H7 (cell line): ENCODE measurements around the gene TMCO6. TPM values are rescaled to one million over a fixed set of nuclear protein-coding genes. Genes with fewer than 3 reads are reported as not detected.
"Not testable (repeated sequence)": the region's sequence is repeated elsewhere in the genome, so short reads cannot be mapped to it uniquely, and the experiment has no call there.

Experiments
- DNase-seq: peaks from one replicate; pipeline ENCODE4 v3.0.0; 2012
- H3K27me3 ChIP-seq: 2 replicates; pipeline ENCODE4 v1.6.0; 2011; ENCODE audit warnings: mild to moderate bottlenecking, low read length; ENCODE audit not compliant: control insufficient read depth, insufficient read depth
- H3K36me3 ChIP-seq: replicated peaks from 2 replicates; pipeline ENCODE4 v1.5.1; 2011; ENCODE audit warnings: low read length; ENCODE audit not compliant: control insufficient read depth, insufficient read depth
- H3K4me3 ChIP-seq: 2 replicates; pipeline ENCODE4 v1.5.1; 2011; ENCODE audit warnings: low read depth, mild to moderate bottlenecking, control low read depth, low read length, moderate library complexity; ENCODE audit not compliant: insufficient read depth
- total RNA-seq: library from RNA; depleted of rRNA; stranded (reverse); fragments of >200 nt; shearing (Covaris generic); gene quantifications from 2 replicates; pipeline ENCODE4 v1.2.3, GENCODE V29; 2014

The TMCO6 gene
- total RNA-seq, 1 experiment from 2014 or later = 27.1 TPM

DNA sequence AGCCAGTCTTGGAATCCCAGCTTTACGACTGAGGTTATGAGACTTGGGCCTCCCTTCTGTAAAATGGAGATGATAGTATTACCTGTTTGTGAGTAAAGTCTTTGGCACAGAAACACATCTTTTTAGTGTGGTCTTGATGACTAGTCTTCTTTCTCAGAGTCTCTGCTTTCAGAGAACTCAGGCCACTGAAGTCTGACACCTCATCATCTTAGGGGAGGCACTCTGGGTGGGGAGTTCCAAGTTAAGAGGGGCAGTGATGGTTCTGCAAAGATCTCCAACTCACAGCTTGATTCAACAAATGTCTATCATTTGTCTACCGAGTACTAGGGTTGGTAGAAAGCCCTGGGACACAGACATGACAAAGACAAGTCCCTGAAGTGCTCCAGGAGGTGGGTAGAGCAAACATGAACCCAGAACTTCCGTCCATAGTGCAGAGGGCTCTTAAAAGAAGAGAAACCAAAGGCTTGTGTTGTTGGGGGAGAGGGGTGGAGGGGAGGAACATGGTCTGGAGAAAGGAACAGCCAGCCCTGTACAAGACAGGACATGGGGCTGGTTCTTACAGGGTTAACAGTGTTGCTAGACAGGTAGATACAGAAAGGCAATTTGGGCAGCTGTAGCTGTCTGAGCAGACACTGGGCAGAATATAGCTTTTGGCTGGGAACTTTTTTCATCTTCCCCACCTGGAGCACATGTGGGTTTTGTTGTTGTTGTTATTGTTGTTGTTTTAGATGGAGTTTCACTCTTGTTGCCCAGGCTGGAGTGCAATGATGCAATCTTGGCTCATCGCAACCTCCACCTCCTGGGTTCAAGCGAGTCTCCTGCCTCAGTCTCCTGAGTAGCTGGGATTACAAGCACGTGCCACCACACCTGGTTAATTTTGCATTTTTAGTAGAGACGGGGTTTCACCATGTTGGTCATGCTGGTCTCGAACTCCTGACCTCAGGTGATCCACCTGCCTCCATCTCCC lies 3.7 kb upstream of the TMCO6 start:
- no peak for DNase-seq
- Histone ChIP-seq H3K4me3 (no peak overlapping the region), H3K36me3 (no peaks in the 10 kb centered on the region), H3K27me3 (peaks cover 30% of the 10 kb centered on the region)

DNA sequence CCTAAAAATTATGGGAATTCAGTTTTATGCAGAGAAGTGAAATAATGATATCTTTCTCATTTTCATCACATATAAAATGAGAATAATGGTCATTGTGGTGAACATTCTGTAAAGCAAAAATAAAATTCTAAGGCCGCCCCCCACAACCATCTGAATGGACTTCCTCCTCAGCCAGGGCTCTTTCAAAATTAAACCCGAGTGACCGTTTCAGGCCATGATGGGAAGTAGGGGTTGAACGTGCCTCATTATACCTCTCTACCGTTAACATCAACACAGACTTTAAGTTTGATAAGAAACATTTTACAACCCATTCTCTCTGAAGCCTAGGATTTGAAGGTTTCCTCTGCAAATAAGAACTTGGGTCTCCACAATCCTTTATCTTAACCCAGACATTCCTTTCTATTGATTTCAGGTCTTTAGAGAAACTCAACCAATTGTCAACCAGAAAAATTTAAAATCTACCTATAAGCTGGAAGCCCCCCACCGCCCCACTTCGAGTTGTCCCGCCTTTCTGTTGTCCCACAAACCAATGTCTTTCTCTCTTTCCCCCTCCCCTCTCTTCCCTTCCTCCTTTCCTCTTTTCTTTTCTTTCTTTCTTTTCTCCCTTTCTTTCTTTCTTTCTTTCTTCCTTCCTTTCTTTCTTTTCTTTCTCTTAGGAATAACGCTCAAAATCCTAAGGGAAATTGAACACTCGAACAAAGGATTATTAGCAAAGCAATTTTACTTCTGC lies 1.7 kb upstream of the TMCO6 start:
- DNase-seq = no peak
- H3K27me3 ChIP-seq = peaks cover 10% of the 10 kb centered on the region
- H3K4me3 ChIP-seq = no peak overlapping the region
- H3K36me3 ChIP-seq = peaks cover 4% of the 10 kb centered on the region

DNA sequence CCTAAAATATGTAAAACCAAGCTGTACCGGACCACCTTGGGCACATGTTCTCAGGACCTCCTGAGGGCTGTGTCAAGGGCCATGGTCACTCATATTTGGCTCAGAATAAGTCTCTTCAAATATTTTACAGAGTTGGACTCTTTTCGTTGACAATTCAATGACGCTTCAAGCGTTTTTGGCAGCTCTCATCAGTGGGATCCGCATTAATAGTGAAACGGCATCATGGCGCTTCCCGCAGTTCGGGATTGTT lies 428 bp upstream of the TMCO6 start:
- Histone ChIP-seq H3K4me3 (peak overlapping the region; percentile 11; the same call in 1 of the 2 replicates), H3K36me3 (peaks cover 14% of the 10 kb centered on the region)
- not testable (repeated sequence) for DNase-seq, H3K27me3 ChIP-seq

DNA sequence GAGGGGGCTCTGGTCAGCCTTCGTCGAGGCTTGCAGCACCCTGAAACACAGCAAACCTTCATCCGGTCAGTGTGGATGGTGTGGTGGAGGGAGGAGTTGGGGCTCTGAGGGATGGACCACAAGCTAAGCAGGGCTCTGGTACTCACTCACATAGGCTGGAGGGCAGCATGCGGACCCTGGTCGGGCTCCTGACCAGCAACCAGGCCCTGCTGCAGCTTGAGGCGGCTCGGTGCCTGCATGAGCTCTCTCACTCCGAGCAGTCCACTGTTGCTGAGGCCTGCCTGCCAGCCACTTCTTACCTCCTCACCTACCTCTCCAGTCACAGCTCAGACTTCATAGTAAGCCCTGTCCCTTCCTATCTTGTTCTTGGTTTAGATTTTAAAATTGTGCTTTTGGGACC lies 2.5 kb downstream of the TMCO6 start:
- no peak overlapping the region for H3K4me3 ChIP-seq
- no peaks in the 10 kb centered on the region for H3K27me3 ChIP-seq
- H3K36me3 ChIP-seq = peaks cover 26% of the 10 kb centered on the region
- no peak for DNase-seq

DNA sequence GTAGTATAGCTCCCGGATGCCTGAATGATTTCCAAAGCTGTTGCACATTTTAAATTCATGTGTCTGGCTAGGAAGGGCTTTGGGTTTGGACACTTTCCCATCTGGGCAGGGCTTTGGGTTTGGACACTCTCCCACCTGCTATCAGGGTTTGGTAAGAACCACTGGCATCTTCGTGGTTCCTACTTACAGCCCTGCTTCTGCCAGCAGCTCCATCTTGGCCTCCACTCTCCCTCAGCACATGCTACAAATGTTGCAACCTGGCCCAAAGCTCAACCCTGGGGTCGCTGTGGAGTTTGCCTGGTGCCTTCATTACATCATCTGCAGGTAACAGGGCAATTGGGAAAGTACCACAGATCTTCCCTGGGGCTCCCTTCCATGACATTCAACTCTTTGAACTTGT lies 3.5 kb downstream of the TMCO6 start:
- Histone ChIP-seq H3K4me3 (no peak overlapping the region), H3K36me3 (peaks cover 26% of the 10 kb centered on the region), H3K27me3 (no peaks in the 10 kb centered on the region)
- no peak for DNase-seq

DNA sequence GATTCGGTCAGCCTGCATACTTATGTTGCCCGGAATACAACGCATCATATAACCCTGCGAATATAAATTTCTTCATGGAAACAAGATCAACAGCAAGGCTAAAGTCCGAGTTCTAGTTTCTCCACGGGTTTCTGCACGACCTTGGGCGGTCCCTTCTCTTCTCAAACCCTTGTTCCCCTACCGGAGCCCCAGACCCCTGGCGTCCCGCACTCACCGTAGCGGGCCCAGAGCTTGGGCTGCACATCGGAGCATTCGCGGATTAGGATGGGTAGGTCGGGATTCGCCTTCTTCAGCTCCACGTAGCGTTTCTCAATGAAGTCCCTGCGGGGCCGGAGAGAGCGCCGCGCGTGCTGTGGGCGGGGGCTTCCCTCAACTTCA lies 7.8 kb downstream of the TMCO6 start:
- Histone ChIP-seq H3K4me3 (peak overlapping the region; percentile 92), H3K27me3 (no peaks in the 10 kb centered on the region), H3K36me3 (peaks cover 28% of the 10 kb centered on the region)
- DNase-seq = no peak

DNA sequence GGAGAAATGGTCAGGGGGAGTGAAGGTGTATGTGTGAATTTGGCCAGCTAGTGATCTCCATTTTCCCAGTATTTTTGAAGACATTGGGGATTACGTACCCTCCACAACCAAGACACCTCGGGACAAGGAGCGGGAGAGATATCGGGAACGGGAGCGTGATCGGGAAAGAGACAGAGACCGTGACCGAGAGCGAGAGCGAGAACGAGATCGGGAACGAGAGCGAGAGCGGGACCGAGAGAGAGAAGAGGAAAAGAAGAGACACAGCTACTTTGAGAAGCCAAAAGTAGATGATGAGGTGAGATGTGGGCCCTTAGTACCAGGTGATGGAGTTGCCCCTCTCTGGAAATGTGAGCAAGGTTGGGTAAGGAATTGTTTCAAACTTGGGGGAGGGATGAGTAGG lies 19.6 kb downstream of the TMCO6 start:
- no peak overlapping the region for H3K4me3 ChIP-seq
- H3K27me3 ChIP-seq = no peaks in the 10 kb centered on the region
- H3K36me3 ChIP-seq = peaks cover 38% of the 10 kb centered on the region
- no peak for DNase-seq

DNA sequence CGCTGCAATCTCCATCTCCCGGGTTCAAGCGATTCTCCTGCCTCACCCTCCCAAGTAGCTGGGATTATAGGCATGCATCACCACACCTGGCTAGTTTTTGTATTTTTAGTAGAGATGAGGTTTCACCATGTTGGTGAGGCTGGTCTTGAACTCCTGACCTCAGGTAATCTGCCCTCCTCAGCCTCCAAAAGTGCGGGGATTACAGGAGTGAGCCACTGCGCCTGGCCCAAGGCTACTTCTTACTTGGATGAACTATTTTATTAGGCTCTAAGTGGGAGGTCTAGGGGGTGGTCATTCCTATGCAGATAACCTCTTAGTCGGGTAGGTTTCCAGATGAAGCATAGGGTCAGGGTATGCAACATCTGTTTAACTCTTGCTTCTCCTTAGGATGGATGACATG lies 21.1 kb downstream of the TMCO6 start:
- peaks cover 29% of the 10 kb centered on the region for H3K36me3 ChIP-seq
- not testable (repeated sequence) for H3K4me3 ChIP-seq, DNase-seq, H3K27me3 ChIP-seq

DNA sequence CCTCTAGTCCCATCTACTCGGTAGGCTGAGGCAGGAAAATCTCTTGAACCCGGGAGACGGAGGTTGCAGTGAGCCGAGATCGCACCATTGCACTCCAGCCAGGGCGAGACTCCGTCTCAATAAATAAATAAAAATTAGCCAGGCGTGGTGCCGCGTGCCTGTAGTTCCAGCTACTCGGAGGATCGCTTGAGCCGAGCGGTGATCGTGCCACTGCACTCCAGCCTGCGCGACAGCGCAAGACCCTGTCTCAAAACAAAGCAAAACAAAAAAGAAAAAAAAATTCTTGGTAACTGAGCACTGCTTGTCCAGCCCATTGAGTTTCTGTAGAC lies 24.7 kb downstream of the TMCO6 start:
- no peaks in the 10 kb centered on the region for H3K27me3 ChIP-seq
- H3K4me3 ChIP-seq = peak overlapping the region; percentile 89
- no peak for DNase-seq
- H3K36me3 ChIP-seq = peaks cover 26% of the 10 kb centered on the region

DNA sequence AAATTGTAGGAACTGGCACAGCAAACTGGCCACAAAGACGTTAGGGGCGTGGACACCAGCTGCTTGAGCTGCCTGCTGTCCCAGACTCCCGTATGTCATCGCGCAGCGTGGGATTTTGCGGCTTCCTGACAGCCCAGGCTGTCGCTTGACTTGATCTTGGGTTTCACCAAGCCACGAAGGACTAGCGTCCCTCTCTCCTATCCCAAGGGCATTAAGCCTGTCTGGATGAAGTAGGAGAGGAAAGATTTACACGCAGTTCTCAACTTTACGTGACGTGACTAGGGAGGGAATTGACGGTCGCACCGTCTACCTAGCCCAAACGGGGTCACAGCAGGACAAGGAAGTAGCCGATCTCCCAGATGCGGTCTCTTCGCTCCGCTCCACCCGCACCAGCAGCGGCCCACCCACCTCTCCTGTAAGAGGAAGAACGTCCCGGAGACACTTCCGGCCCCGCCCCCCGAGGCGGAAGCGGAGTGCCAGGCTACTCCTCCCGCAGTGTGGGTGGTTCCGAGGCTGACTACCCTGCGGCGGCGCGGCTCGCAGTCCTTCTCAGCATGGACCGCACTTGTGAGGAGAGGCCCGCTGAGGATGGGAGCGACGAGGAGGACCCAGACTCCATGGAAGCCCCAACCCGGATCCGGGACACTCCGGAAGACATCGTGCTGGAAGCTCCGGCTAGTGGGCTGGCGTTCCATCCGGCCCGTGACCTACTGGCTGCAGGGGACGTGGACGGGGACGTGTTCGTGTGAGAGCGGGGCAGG lies 25.3 kb downstream of the TMCO6 start, which contains the start of gene WDR55:
TSS of gene WDR55 (plus strand) at position 546 of the 761 bp plus-strand sequence. CDS start at position 555, 9 bp downstream.
- H3K4me3 ChIP-seq = peak within 1 kb of the TSS; percentile 89
- peak; percentile 97 for DNase-seq
- peaks cover 26% of the 10 kb centered on the region for H3K36me3 ChIP-seq
- no peaks in the 10 kb centered on the region for H3K27me3 ChIP-seq

DNA sequence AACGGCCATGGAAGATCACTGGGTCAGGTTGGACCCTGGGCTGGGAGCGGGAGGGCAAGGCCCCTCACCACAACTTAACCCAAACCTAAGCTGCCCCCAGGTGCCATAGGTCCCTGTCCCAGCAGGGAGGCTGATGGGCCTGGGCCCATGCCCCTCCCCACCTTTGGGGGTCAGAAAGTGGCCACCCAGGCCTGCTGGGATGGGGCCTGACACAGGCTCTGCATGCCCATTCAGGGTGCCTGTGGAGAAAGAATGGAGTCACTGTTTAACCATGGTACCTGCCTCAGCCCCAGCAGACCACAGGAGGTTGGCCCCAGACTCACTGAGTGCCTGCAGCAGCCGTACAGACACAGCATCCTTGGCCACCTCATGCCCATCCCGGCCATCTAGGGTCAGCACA lies 31.8 kb downstream of the TMCO6 start:
- H3K27me3 ChIP-seq, H3K4me3 ChIP-seq, DNase-seq: not testable (repeated sequence)
- H3K36me3 ChIP-seq = peaks cover 27% of the 10 kb centered on the region

DNA sequence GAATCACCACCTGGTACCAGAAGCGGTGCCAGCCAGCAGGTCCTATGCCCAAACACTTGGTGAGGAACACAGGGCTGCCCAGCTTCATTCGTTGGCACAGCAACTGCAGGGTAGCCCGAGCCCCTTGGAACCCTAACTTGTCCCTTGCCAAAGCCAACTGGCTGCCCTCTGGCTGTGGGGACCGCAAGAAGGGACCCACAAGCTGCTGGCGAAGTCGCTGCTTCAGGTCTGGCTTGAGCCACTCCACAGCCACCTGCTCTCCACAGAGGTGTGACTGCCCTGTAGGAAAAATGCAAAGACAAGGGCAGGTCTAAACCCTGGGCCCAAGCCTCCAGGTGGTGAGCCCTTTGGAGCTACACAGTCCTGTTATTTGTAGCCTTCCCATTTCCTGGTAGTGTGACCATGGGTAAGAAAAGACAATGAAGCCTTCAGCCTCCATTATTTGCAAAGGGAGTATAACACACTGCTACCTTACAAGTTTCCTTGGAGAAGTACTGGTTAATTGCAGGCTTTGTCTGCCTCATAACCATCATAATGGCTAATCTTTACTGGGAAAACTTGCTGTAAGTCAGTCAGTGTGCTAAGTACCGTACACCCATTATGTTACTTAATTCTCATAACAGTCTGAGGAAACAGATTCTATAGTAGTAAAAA lies 32.3 kb downstream of the TMCO6 start:
- Histone ChIP-seq H3K36me3 (peaks cover 29% of the 10 kb centered on the region), H3K4me3 (no peak overlapping the region), H3K27me3 (no peaks in the 10 kb centered on the region)
- DNase-seq = peak; percentile 22

DNA sequence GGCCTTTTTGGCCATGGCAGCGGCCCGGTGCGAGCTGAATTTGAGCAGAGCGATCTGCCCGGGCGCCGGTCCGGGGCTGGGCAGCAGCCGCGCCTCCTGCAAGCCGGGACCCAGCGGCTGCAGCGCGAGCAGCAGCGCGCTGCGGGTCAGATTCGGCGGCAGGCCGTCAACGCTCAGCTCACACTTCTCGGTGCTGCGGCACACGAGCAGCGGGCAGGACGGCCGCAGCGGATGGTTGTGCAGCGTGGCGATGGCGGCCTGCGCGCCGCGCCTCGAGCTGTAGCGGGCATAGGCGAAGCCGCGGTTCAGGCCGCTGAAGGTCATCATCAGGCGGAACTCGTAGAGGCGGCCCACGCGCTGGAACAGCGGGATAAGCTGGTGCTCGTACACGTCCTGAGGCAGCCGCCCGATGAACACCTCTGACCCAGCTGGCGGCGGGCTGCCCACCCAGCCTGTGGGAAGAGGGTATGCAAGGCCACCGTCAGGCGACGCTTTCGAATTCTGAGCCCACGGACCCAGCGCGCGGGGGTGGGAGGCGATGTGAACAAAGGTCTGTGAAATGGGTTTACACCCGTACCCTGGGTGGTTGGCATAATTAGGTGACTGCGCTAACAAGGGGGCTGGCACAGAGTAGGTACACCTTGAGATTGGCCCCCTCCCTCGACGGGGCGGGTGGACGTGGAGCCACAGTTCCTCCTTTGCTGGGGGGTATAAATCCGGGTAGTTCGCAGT lies 33.4 kb downstream of the TMCO6 start:
- H3K27me3 ChIP-seq = no peaks in the 10 kb centered on the region
- peak overlapping the region; percentile 10; the same call in 1 of the 2 replicates for H3K4me3 ChIP-seq
- peaks cover 36% of the 10 kb centered on the region for H3K36me3 ChIP-seq
- peak; percentile 66 for DNase-seq
